ENCODE data around the gene RCN2.

GRCh38 chr15:76994971-76995945 lies 63.7 kb downstream of the RCN2 start, which contains the start of gene PSTPIP1:
- no peak for TF ChIP-seq POLR2AphosphoS5 (IDR thresholded peaks at IDR 0.05; ENCODE audit: low read depth, low read length)
- TF ChIP-seq CTCF (IDR thresholded peaks at IDR 0.05; ENCODE audit: control extremely low read depth in 1 of 3, insufficient read depth in 1 of 3, low read depth in 1 of 3, low read length in 3 of 3), result no peak
- TF ChIP-seq EZH2 (IDR thresholded peaks at IDR 0.05; ENCODE audit: low read depth, low read length, severe bottlenecking), result no peak
- no peak for TF ChIP-seq POLR2A (IDR thresholded peaks at IDR 0.05; ENCODE audit: control extremely low read depth in 1 of 2, low read depth in 2 of 2, low read length in 2 of 2)
- TF ChIP-seq HDAC2 (IDR thresholded peaks at IDR 0.05; ENCODE audit: borderline replicate concordance in 1 of 2, low read depth in 2 of 2, low read length in 2 of 2), result no peak
- TF ChIP-seq CHD2 (IDR thresholded peaks at IDR 0.05; ENCODE audit: low read length), result no peak
- no peak for TF ChIP-seq CREB1 (IDR thresholded peaks at IDR 0.05)
- no peak for TF ChIP-seq SRF (IDR thresholded peaks at IDR 0.05; ENCODE audit: low read depth, low read length)
- no peak for TF ChIP-seq ZNF274 (IDR thresholded peaks at IDR 0.05; ENCODE audit: borderline replicate concordance, extremely low read depth, low read length)
- TF ChIP-seq JUND (IDR thresholded peaks at IDR 0.05; ENCODE audit: low read length), result no peak
- no peak for TF ChIP-seq TEAD4 (IDR thresholded peaks at IDR 0.05; ENCODE audit: low read depth, low read length)
- TF ChIP-seq EP300 (IDR thresholded peaks at IDR 0.05; ENCODE audit: borderline replicate concordance in 1 of 2, low read depth in 2 of 2, low read length in 2 of 2), result no peak
- TF ChIP-seq MAFK (IDR thresholded peaks at IDR 0.05; ENCODE audit: low read depth, low read length), result no peak

All from H1 (cell line).